Psoas muscle (tissue), 8 donors: Measurements from ENCODE around the gene ACTL8. TPM values are rescaled to one million over a fixed set of nuclear protein-coding genes. Genes with fewer than 3 reads are reported as not detected.

Experiments used
- ATAC-seq, 4 donors: fragments of 200-7000 bp; cut with Tn5 transposase; one replicate each; pipeline ENCODE4 v1.9.1; 2020; ENCODE audit warnings: moderate library complexity in 3 of 4, mild to moderate bottlenecking in 2 of 4
- DNase-seq, 2 donors: peaks; one replicate each; pipeline ENCODE4 v3.0.0-alpha.2; 2020
- H3K27ac ChIP-seq: fragments of 200-600 bp; one replicate; pipeline ENCODE4 v1.8.0; 2022
- H3K27me3 ChIP-seq, 3 donors: fragments of 200-600 bp in 1 of 3; one replicate each; pipeline versions ENCODE4 v1.6.1 to v1.8.0; 2013 to 2022; ENCODE audit warnings: low read length in 2 of 3, mild to moderate bottlenecking in 2 of 3, moderate library complexity in 1 of 3; ENCODE audit not compliant: insufficient read depth in 3 of 3
- H3K36me3 ChIP-seq, 2 donors: fragments of 200-600 bp in 1 of 2; one replicate each; pipeline versions ENCODE4 v1.6.1 to v1.8.0; 2013 to 2022; ENCODE audit warnings: low read depth in 1 of 2, mild to moderate bottlenecking in 1 of 2, moderate library complexity in 1 of 2; ENCODE audit not compliant: insufficient read depth in 1 of 2
- H3K4me1 ChIP-seq: fragments of 200-600 bp; one replicate; pipeline ENCODE4 v1.8.0; 2022
- H3K4me3 ChIP-seq: fragments of 200-600 bp; one replicate; pipeline ENCODE4 v1.8.0; 2022; ENCODE audit warnings: mild to moderate bottlenecking
- H3K9me3 ChIP-seq: fragments of 200-600 bp; one replicate; pipeline ENCODE4 v1.8.0; 2022
- CTCF ChIP-seq: fragments of 200-600 bp; IDR thresholded peaks from one replicate; pipeline ENCODE4 v1.8.0; 2022; ENCODE audit warnings: antibody characterized with exemption
- WGBS, 3 donors: extraction: QIAGEN DNeasy Blood & Tissue Kit; methylation state at CpG; one replicate each; pipeline versions ENCODE4 v1.1.6 to v1.1.7; 2013; 5-methylcytosine and 5-hydroxymethylcytosine counted together
- intact Hi-C, 2 donors: fragments of 100-400 bp; cut with DNase I; formaldehyde crosslinking; loops; one replicate each; pipeline versions ENCODE4 v1.11.0 to v1.14.2; 2022
- polyA plus RNA-seq, 3 donors: library from polyadenylated mRNA; stranded (reverse); fragments of 200-250 nt; gene quantifications; one replicate each; pipeline ENCODE4 v1.2.3, GENCODE V29; 2013
- total RNA-seq, 4 donors: library from RNA; stranded (reverse); fragmentation: NEBNext Ultra II Directional in 2 of 4; extraction: Animal tissue kit (Norgen Biotek cat#: 25700) in 2 of 4; gene quantifications; one replicate each; pipeline versions ENCODE4 v1.2.1 to v1.2.4, GENCODE V29; 2021 to 2023
- donor health status: healthy with polysubstance abuse.
- donor health status: DM: no; HTN: no; CAD: no; lungs with moderate emphysema.
- donor health status: Bipolar disorder and iron deficiency.
- donor health status: healthy.
- donor health status: DM: yes; HTN: yes; CAD: no.
- donor health status: DM: no; HTN: no; CAD: no.
- donor health status: DM: no; HTN: no; CAD: no.
- donor health status: DM: yes; HTN: yes; CAD: no.

The ACTL8 gene
- total and polyA plus RNA-seq, 7 donors = not detected

DNA sequence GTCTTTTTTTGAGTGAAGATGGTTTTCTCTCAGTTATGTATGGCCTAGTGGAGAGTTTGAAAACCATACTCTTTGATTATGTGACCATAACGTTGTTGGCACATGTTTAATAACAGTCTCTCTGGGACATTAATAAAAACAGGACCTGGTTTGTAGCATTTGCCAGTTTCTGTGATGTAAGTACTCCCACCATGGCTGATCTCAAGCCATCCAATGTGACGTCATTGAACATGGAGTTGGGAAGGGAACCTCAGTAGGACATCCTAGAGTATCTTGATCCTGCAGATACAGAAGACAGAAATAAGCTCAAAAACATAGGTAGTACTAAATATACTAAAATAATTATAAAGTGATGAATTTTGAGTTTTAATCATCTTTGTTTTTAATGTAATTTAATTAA lies 107.0 kb downstream of the ACTL8 start:
- intact Hi-C loops = no loop called here

DNA sequence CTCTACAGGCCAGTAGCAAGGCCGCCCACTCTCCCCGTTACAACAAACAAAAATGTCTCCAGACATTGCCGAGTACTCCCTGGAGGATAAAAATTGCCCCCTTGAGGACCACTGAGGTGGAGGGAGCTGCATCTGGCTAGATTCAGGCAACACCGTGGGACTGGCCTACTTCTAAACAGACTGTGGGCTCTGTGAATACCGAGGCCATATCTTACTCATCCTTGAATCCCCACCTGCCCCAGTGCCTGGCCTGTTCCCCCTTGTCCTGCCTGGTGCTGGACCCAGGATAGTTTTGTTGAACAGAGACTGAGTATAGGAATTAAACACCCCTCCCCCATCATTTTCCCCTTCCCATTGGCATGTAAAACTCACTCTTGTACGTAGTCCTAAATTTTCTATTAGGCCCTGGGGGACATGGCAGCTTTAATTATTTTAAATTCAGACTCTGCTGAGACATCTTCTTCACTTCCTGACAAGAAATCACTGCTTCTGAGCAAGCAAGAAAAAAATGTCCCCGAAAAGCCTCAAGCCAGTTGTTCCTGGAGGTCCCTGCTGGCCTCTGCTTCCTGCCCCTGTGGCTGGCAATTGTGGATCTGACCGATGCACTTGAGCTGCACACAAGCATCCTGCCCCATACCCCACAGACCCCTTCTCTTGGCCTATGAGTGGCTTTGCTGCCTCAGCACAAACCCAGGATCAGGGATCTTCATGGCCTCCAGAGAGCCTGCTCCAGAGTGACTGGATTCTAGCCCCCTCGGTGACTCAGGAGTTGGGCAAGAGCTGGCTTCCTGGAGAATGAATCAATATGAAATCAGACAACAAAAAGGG lies 111.0 kb downstream of the ACTL8 start:
- no peaks in the 10 kb centered on the region for H3K9me3 ChIP-seq
- intact Hi-C loops = no loop called here
- H3K36me3 ChIP-seq = no peaks in the 10 kb centered on the region
- TF ChIP-seq CTCF = no peak
- no peak overlapping the region for H3K4me3 ChIP-seq
- no peaks in the 10 kb centered on the region for H3K4me1 ChIP-seq
- DNase-seq (peak in 1 of 2 donors; percentile 45), ATAC-seq (no peak)
- peaks cover 0 to 30% (median 3%) of the 10 kb centered on the region in 3 donors for H3K27me3 ChIP-seq
- WGBS, 3 donors = 60 to 66% (median 63%) methylated on average over 9 of the region's 9 CpGs
- no peak overlapping the region for H3K27ac ChIP-seq

More for the DNA sequence above, 107.0 kb downstream of the ACTL8 start:
- no peak for DNase-seq
- no peak for ATAC-seq
- TF ChIP-seq CTCF = no peak
- H3K4me1 ChIP-seq = no peaks in the 10 kb centered on the region
- H3K27ac ChIP-seq = no peak overlapping the region
- H3K4me3 ChIP-seq = no peak overlapping the region
- H3K27me3 ChIP-seq = peaks cover 0 to 31% (median 5%) of the 10 kb centered on the region in 3 donors
- 40 to 46% (median 44%) methylated on average over 2 of the region's 2 CpGs for WGBS, 3 donors
- H3K36me3 ChIP-seq = no peaks in the 10 kb centered on the region
- no peaks in the 10 kb centered on the region for H3K9me3 ChIP-seq

- no peak for TF ChIP-seq CTCF
- no peak overlapping the region for H3K27ac ChIP-seq
- ATAC-seq (no peak), DNase-seq (no peak)
- 76 to 87% (median 82%) methylated on average over 3 of the region's 3 CpGs for WGBS, 3 donors
- H3K9me3 ChIP-seq = no peaks in the 10 kb centered on the region
- no peaks in the 10 kb centered on the region for H3K4me1 ChIP-seq
- H3K27me3 ChIP-seq = peaks cover 0 to 27% (median 3%) of the 10 kb centered on the region in 3 donors
- no peak overlapping the region for H3K4me3 ChIP-seq
- intact Hi-C loops = no loop called here
- no peaks in the 10 kb centered on the region for H3K36me3 ChIP-seq
These were observed 111.6 kb downstream of the ACTL8 start for GRCh38 chr1:17866740-17867029.

DNA sequence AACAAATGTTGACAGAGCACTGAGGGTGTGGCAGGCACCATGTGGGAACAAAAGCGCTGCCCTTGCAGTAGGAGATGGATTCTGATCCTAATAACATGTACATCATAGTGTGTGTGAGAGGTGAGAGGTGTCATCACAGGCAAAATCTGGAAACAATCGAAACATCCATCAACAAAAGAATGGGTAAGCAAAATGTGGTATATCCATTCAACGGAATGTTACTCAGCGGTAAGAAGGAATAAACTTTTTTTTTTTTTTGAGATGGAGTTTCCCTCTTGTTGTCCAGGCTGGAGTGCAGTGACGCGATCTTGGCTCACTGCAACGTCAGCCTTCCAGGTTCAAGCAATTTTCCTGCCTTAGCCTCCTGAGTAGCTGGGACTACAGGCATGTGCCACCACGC lies 112.3 kb downstream of the ACTL8 start:
- no peaks in the 10 kb centered on the region for H3K36me3 ChIP-seq
- peaks cover 0 to 21% (median 3%) of the 10 kb centered on the region in 3 donors for H3K27me3 ChIP-seq
- no peaks in the 10 kb centered on the region for H3K4me1 ChIP-seq
- no peak for TF ChIP-seq CTCF
- H3K4me3 ChIP-seq = no peak overlapping the region
- 93 to 96% (median 96%) methylated on average over 8 of the region's 8 CpGs for WGBS, 3 donors
- intact Hi-C loops = no loop called here
- no peaks in the 10 kb centered on the region for H3K9me3 ChIP-seq
- ATAC-seq (no peak), DNase-seq (no peak)
- no peak overlapping the region for H3K27ac ChIP-seq

DNA sequence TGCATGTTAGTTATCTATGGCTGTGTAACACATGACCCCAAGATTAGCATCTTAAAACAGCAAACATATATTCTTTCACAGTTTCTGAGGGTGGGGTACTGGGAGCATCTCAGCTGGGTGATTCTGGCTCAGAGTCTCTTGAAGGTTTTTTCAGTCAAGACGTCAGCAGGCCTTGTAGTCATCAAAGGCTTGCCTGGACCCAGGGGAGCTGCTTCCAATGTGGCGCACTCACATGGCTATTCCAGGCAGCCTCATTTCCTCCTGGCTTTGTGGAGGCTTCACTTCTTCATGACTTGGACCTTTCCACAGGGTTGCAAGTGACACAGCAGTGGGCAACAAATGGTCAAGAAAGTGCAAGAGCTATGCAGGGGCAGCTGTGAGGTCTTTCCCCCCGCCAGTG lies 114.7 kb downstream of the ACTL8 start:
- Histone ChIP-seq H3K9me3 (no peaks in the 10 kb centered on the region), H3K4me3 (no peak overlapping the region), H3K27me3 (peaks cover 0 to 14% (median 5%) of the 10 kb centered on the region in 3 donors), H3K27ac (no peak overlapping the region), H3K4me1 (no peaks in the 10 kb centered on the region), H3K36me3 (no peaks in the 10 kb centered on the region)
- DNase-seq (no peak), ATAC-seq (no peak)
- 42 to 50% (median 45%) methylated on average over 3 of the region's 3 CpGs for WGBS, 3 donors
- no peak for TF ChIP-seq CTCF
- intact Hi-C loops = no loop called here
